H9 (cell line): ENCODE data around the gene NPHP1. TPM values are rescaled to one million over a fixed set of nuclear protein-coding genes. Genes with fewer than 3 reads are reported as not detected.
"Not testable (repeated sequence)": the region's sequence is repeated elsewhere in the genome, so short reads cannot be mapped to it uniquely, and the experiment has no call there.

ENCODE experiments used
- DNase-seq: peaks from one replicate; pipeline ENCODE4 v3.0.0-alpha.2; 2017
- H2AFZ ChIP-seq: one replicate; pipeline ENCODE4 v1.6.1; 2013; ENCODE audit warnings: mild to moderate bottlenecking, low read length, control low read depth, moderate library complexity
- H2AK5ac ChIP-seq: 2 replicates; pipeline ENCODE4 v1.6.1; 2013; ENCODE audit warnings: low read length, control low read depth, mixed read lengths; ENCODE audit not compliant: insufficient read length
- H2BK120ac ChIP-seq: one replicate; pipeline ENCODE4 v1.6.1; 2013; ENCODE audit warnings: low read depth, mild to moderate bottlenecking, low read length, control low read depth, inconsistent platforms; ENCODE audit not compliant: poor library complexity, severe bottlenecking
- H2BK12ac ChIP-seq: 2 replicates; pipeline ENCODE4 v1.6.1; 2013; ENCODE audit warnings: low read length, control low read depth, mixed read lengths, low read depth; ENCODE audit not compliant: insufficient read length
- H2BK15ac ChIP-seq: 2 replicates; pipeline ENCODE4 v1.6.1; 2013; ENCODE audit warnings: low read depth, low read length, control low read depth
- H2BK20ac ChIP-seq: one replicate; pipeline ENCODE4 v1.6.1; 2013; ENCODE audit warnings: low read depth, mild to moderate bottlenecking, low read length, control low read depth, inconsistent platforms; ENCODE audit not compliant: poor library complexity, severe bottlenecking
- H2BK5ac ChIP-seq: 2 replicates; pipeline ENCODE4 v1.6.1; 2013; ENCODE audit warnings: low read length, control low read depth, mixed read lengths; ENCODE audit not compliant: insufficient read length
- H3K14ac ChIP-seq: 2 replicates; pipeline ENCODE4 v1.6.1; 2013; ENCODE audit warnings: low read length, control low read depth; ENCODE audit not compliant: insufficient read depth
- H3K18ac ChIP-seq: 2 replicates; pipeline ENCODE4 v1.6.1; 2013; ENCODE audit warnings: low read depth, mild to moderate bottlenecking, mixed read lengths, low read length, control low read depth; ENCODE audit not compliant: insufficient read length
- H3K23ac ChIP-seq: 2 replicates; pipeline ENCODE4 v1.6.1; 2013; ENCODE audit warnings: low read length, control low read depth, mixed read lengths, low read depth; ENCODE audit not compliant: insufficient read length
- H3K23me2 ChIP-seq: 2 replicates; pipeline ENCODE4 v1.6.1; 2013; ENCODE audit warnings: low read depth, mild to moderate bottlenecking, mixed read lengths, low read length, control low read depth; ENCODE audit not compliant: insufficient read length, poor library complexity, severe bottlenecking
- H3K27ac ChIP-seq: 2 replicates; pipeline ENCODE4 v1.5.1; 2013; ENCODE audit warnings: low read length, control low read depth, mixed read lengths, low read depth; ENCODE audit not compliant: insufficient read length
- H3K27me3 ChIP-seq: 2 replicates; pipeline ENCODE4 v1.6.1; 2013; ENCODE audit warnings: low read length, control low read depth, inconsistent platforms; ENCODE audit not compliant: insufficient read depth
- H3K4ac ChIP-seq: 2 replicates; pipeline ENCODE4 v1.6.1; 2013; ENCODE audit warnings: low read depth, mild to moderate bottlenecking, control low read depth, inconsistent platforms, low read length, moderate library complexity
- H3K4me1 ChIP-seq: 2 replicates; pipeline ENCODE4 v1.6.1; 2013; ENCODE audit warnings: low read length, control low read depth, inconsistent platforms; ENCODE audit not compliant: insufficient read depth
- H3K4me2 ChIP-seq: 2 replicates; pipeline ENCODE4 v1.6.1; 2013; ENCODE audit warnings: low read length, control low read depth, mixed read lengths; ENCODE audit not compliant: insufficient read length, insufficient read depth
- H3K56ac ChIP-seq: 2 replicates; pipeline ENCODE4 v1.6.1; 2013; ENCODE audit warnings: low read depth, mild to moderate bottlenecking, mixed read lengths, low read length, control low read depth; ENCODE audit not compliant: insufficient read length
- H3K79me1 ChIP-seq: 2 replicates; pipeline ENCODE4 v1.6.1; 2013; ENCODE audit warnings: low read depth, mild to moderate bottlenecking, moderate library complexity, low read length, control low read depth, inconsistent platforms; ENCODE audit not compliant: insufficient read depth, poor library complexity, severe bottlenecking
- H3K79me2 ChIP-seq: 2 replicates; pipeline ENCODE4 v1.6.1; 2013; ENCODE audit warnings: low read length, control low read depth, inconsistent platforms; ENCODE audit not compliant: insufficient read depth
- H3K9ac ChIP-seq: 2 replicates; pipeline ENCODE4 v1.6.1; 2013; ENCODE audit warnings: low read length, control low read depth, mixed read lengths; ENCODE audit not compliant: insufficient read length; ENCODE audit errors: extremely low read depth
- H3K9me3 ChIP-seq: one replicate; pipeline ENCODE4 v1.6.1; 2013; ENCODE audit warnings: low read depth, low read length, inconsistent platforms; ENCODE audit not compliant: control insufficient read depth
- H3T11ph ChIP-seq: one replicate; pipeline ENCODE4 v1.6.1; 2013; ENCODE audit warnings: mild to moderate bottlenecking, low read length, control low read depth, inconsistent platforms
- H4K20me1 ChIP-seq: one replicate; pipeline ENCODE4 v1.6.1; 2013; ENCODE audit not compliant: control insufficient read depth, insufficient read length, insufficient read depth
- H4K5ac ChIP-seq: 2 replicates; pipeline ENCODE4 v1.6.1; 2013; ENCODE audit warnings: low read depth, mild to moderate bottlenecking, mixed read lengths, low read length, control low read depth; ENCODE audit not compliant: insufficient read length
- H4K8ac ChIP-seq: replicated peaks from 2 replicates; pipeline ENCODE4 v1.6.1; 2013; ENCODE audit warnings: low read length, control low read depth, mixed read lengths, low read depth; ENCODE audit not compliant: insufficient read length
- H4K91ac ChIP-seq: 2 replicates; pipeline ENCODE4 v1.6.1; 2013; ENCODE audit warnings: low read depth, mild to moderate bottlenecking, moderate library complexity, mixed read lengths, low read length, control low read depth; ENCODE audit not compliant: insufficient read length
- H3K27ac Mint-ChIP-seq, 3 experiments: 2 replicates in 2 of 3; 3 replicates in 1 of 3; pipeline ENCODE4 v1.8.0; 2020 to 2021; ENCODE audit warnings: mixed read lengths in 3 of 3, mild to moderate bottlenecking in 1 of 3, moderate library complexity in 1 of 3
- H3K27me3 Mint-ChIP-seq: 2 replicates; pipeline ENCODE4 v1.8.0; 2021; ENCODE audit warnings: low read depth, mild to moderate bottlenecking, moderate library complexity, mixed read lengths
- H3K36me3 Mint-ChIP-seq, 3 experiments: 2 replicates in 2 of 3; 3 replicates in 1 of 3; pipeline ENCODE4 v1.8.0; 2020 to 2021; ENCODE audit warnings: low read depth in 3 of 3, mixed read lengths in 3 of 3; ENCODE audit not compliant: insufficient read depth in 1 of 3
- H3K4me1 Mint-ChIP-seq, 2 experiments: 2 replicates each; pipeline ENCODE4 v1.8.0; 2020; ENCODE audit warnings: mixed read lengths in 2 of 2
- H3K4me3 Mint-ChIP-seq, 2 experiments: 2 replicates in 1 of 2; 3 replicates in 1 of 2; pipeline ENCODE4 v1.8.0; 2020 to 2021; ENCODE audit warnings: mild to moderate bottlenecking in 2 of 2, mixed read lengths in 2 of 2, moderate library complexity in 1 of 2
- H3K9me3 Mint-ChIP-seq, 2 experiments: 2 replicates in 1 of 2; 3 replicates in 1 of 2; pipeline ENCODE4 v1.8.0; 2020; ENCODE audit warnings: mild to moderate bottlenecking in 2 of 2, mixed read lengths in 2 of 2, moderate library complexity in 1 of 2
- WGBS: extraction: QIAGEN DNeasy Blood & Tissue Kit; methylation state at CpG from one replicate; pipeline ENCODE4 v1.1.7; 2013; ENCODE audit warnings: missing lambda C conversion rate, low lambda C conversion rate, mixed read lengths; ENCODE audit not compliant: insufficient read length; ENCODE audit errors: extremely low coverage; 5-methylcytosine and 5-hydroxymethylcytosine counted together
- total RNA-seq: library from RNA; stranded (reverse); gene quantifications from 2 replicates; pipeline ENCODE4 v1.2.1, GENCODE V29; 2021

NPHP1 gene
- total RNA-seq, 1 experiment from 2014 or later: 2.1 TPM

DNA sequence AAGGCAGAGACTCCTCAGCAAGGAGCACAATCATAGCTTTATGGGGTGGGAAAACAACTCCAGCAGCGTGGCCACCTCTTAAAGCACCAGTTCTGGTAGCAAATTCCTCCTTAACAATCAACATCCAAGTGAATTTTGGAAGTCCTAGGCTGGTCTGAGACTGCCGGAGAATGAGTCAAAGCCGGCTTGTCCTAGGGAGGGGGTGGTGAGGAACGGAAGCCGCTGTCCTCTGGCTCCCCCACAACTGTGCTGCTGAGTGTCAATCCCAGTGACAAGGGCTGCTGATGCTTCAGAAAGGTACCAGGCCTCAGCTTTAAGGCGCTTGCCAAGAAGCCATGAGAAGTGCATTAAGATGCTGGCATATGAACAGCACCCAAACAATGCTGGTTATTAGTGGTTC lies 110.9 kb downstream of the NPHP1 start:
- not testable (repeated sequence) for H3K79me2 ChIP-seq, DNase-seq, H2BK12ac ChIP-seq, H2AFZ ChIP-seq, H3K4me2 ChIP-seq, H3K9me3 ChIP-seq, H3K36me3 Mint-ChIP-seq, H3K9me3 Mint-ChIP-seq, H3K23me2 ChIP-seq, H3K27ac Mint-ChIP-seq, H4K91ac ChIP-seq, H3K4me1 ChIP-seq, H3K27me3 Mint-ChIP-seq, H3K27ac ChIP-seq, H2BK15ac ChIP-seq, H3K23ac ChIP-seq, H2BK20ac ChIP-seq, H3K56ac ChIP-seq, H3K4me1 Mint-ChIP-seq, H3T11ph ChIP-seq, H2AK5ac ChIP-seq, H4K20me1 ChIP-seq, H4K8ac ChIP-seq, H4K5ac ChIP-seq, H3K4me3 Mint-ChIP-seq, H3K79me1 ChIP-seq, H3K27me3 ChIP-seq, H3K18ac ChIP-seq, H2BK120ac ChIP-seq, H3K9ac ChIP-seq, H3K4ac ChIP-seq, H2BK5ac ChIP-seq, H3K14ac ChIP-seq
- no CpG with 5 or more reads among the region's 6 CpGs for WGBS

DNA sequence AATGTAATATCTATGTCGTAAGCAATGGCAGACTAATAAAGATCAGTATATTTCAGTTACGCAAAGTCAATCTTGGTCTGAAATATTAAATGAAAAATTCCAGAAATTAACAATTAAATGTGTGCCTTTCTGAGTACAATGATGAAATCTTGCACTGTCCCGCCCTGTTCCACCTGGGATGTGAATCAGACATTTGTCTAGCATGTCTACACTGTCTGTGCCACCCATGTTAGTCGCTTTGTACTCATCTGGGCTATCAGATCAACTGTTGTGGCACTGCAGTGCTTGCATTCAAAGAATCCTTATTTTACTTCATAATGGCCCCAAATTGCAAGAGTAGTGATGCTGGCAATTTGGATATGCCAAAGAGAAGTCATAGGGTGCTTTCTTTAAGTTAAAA lies 114.6 kb downstream of the NPHP1 start:
- not testable (repeated sequence) for H3K9me3 ChIP-seq, H3K79me1 ChIP-seq, H3K27me3 Mint-ChIP-seq, H3K4me1 ChIP-seq, H3K18ac ChIP-seq, H3K14ac ChIP-seq, H3K36me3 Mint-ChIP-seq, H2BK12ac ChIP-seq, H3K4ac ChIP-seq, H2AK5ac ChIP-seq, H3K79me2 ChIP-seq, H3K4me1 Mint-ChIP-seq, H3K9ac ChIP-seq, H4K8ac ChIP-seq, H3K4me2 ChIP-seq, H2BK15ac ChIP-seq, H2AFZ ChIP-seq, H3K27ac Mint-ChIP-seq, DNase-seq, H3K23ac ChIP-seq, H4K91ac ChIP-seq, H2BK5ac ChIP-seq, H2BK120ac ChIP-seq, H3K23me2 ChIP-seq, H4K20me1 ChIP-seq, H3K56ac ChIP-seq, H3K9me3 Mint-ChIP-seq, H3K27ac ChIP-seq, H4K5ac ChIP-seq, H2BK20ac ChIP-seq, H3K27me3 ChIP-seq, H3K4me3 Mint-ChIP-seq, H3T11ph ChIP-seq
- WGBS: no CpG with 5 or more reads among the region's 4 CpGs
